DOHH2 (cell line): ENCODE measurements around the gene NR3C2.

Source experiments
- H3F3A ChIP-seq: fragments of 200-600 bp; sonication (generic), shearing (Covaris generic); 2 replicates; pipeline ENCODE4 v1.6.0; 2016; ENCODE audit warnings: antibody characterized with exemption, mild to moderate bottlenecking; ENCODE audit not compliant: control insufficient read depth, insufficient read depth
- H3K27ac ChIP-seq: fragments of 200-600 bp; sonication (generic); 2 replicates; pipeline ENCODE4 v1.5.1; 2014; ENCODE audit warnings: low read depth, mild to moderate bottlenecking, low read length, moderate library complexity
- H3K27me3 ChIP-seq: fragments of 200-600 bp; sonication (generic); 2 replicates; pipeline ENCODE4 v1.6.1; 2014; ENCODE audit warnings: mild to moderate bottlenecking, low read length, mixed read lengths; ENCODE audit not compliant: control insufficient read depth
- H3K36me3 ChIP-seq: fragments of 200-600 bp; sonication (generic); 2 replicates; pipeline ENCODE4 v1.6.1; 2014; ENCODE audit warnings: mild to moderate bottlenecking, low read length, moderate library complexity, mixed read lengths; ENCODE audit not compliant: control insufficient read depth
- H3K4me1 ChIP-seq: fragments of 200-600 bp; sonication (generic); 2 replicates; pipeline ENCODE4 v1.6.1; 2014; ENCODE audit warnings: mild to moderate bottlenecking, low read length, mixed read lengths; ENCODE audit not compliant: control insufficient read depth
- H3K4me2 ChIP-seq: fragments of 200-600 bp; sonication (generic); 2 replicates; pipeline ENCODE4 v1.6.0; 2014; ENCODE audit warnings: mild to moderate bottlenecking, low read length, moderate library complexity
- H3K4me3 ChIP-seq: fragments of 200-600 bp; sonication (generic); 2 replicates; pipeline ENCODE4 v1.5.1; 2014; ENCODE audit warnings: mild to moderate bottlenecking, low read length, mixed read lengths
- H3K79me2 ChIP-seq: fragments of 200-600 bp; sonication (generic); 2 replicates; pipeline ENCODE4 v1.6.1; 2014; ENCODE audit warnings: mild to moderate bottlenecking, low read length, mixed read lengths; ENCODE audit not compliant: control insufficient read depth
- H3K9me2 ChIP-seq: fragments of 200-600 bp; sonication (generic); replicated peaks from 2 replicates; pipeline ENCODE4 v1.6.1; 2014; ENCODE audit warnings: mild to moderate bottlenecking, low read length, mixed read lengths; ENCODE audit not compliant: control insufficient read depth
- H3K9me3 ChIP-seq: fragments of 200-600 bp; sonication (generic); 2 replicates; pipeline ENCODE4 v1.6.1; 2014; ENCODE audit warnings: antibody characterized with exemption, low read length, mixed read lengths; ENCODE audit not compliant: control insufficient read depth, insufficient read depth
- H4K20me1 ChIP-seq: fragments of 200-600 bp; sonication (generic); 2 replicates; pipeline ENCODE4 v1.6.0; 2014; ENCODE audit warnings: low read depth, mild to moderate bottlenecking, antibody characterized with exemption, low read length, moderate library complexity; ENCODE audit not compliant: control insufficient read depth, insufficient read depth
- CTCF ChIP-seq: fragments of 200-600 bp; sonication (generic); IDR thresholded peaks from one replicate; pipeline ENCODE4 v1.5.1; 2014; ENCODE audit warnings: antibody characterized with exemption, mild to moderate bottlenecking, low read depth, low read length; ENCODE audit not compliant: poor library complexity, severe bottlenecking
- EZH2phosphoT487 ChIP-seq: fragments of 200-600 bp; sonication (generic); IDR thresholded peaks from 2 replicates; pipeline ENCODE4 v1.6.1; 2017; ENCODE audit warnings: borderline replicate concordance, mild to moderate bottlenecking, antibody characterized with exemption, low read length, moderate library complexity, mixed read lengths

NR3C2 gene

GRCh38 chr4:148061795-148062194 is 380.4 kb downstream of the NR3C2 start:
- Histone ChIP-seq H3K9me2 (no peaks in the 10 kb centered on the region), H3K9me3 (no peaks in the 10 kb centered on the region), H3K36me3 (no peaks in the 10 kb centered on the region), H3K79me2 (no peaks in the 10 kb centered on the region), H4K20me1 (no peaks in the 10 kb centered on the region; the same call in 1 of the 2 replicates), H3K4me3 (no peak overlapping the region), H3K27me3 (no peaks in the 10 kb centered on the region; the same call in 1 of the 2 replicates), H3K4me2 (no peak overlapping the region), H3K4me1 (peaks cover 13% of the 10 kb centered on the region), H3F3A (no peaks in the 10 kb centered on the region), H3K27ac (no peak overlapping the region)
- TF ChIP-seq CTCF, result no peak
- no peak for TF ChIP-seq EZH2phosphoT487

GRCh38 chr4:148061141-148061481 is 381.1 kb downstream of the NR3C2 start:
- Histone ChIP-seq H3K4me1 (peaks cover 16% of the 10 kb centered on the region), H3K27me3 (no peaks in the 10 kb centered on the region; the same call in 1 of the 2 replicates), H3K9me2 (no peaks in the 10 kb centered on the region), H3K4me3 (no peak overlapping the region), H3K4me2 (no peak overlapping the region), H3K79me2 (no peaks in the 10 kb centered on the region), H3K27ac (no peak overlapping the region), H4K20me1 (no peaks in the 10 kb centered on the region; the same call in 1 of the 2 replicates), H3F3A (no peaks in the 10 kb centered on the region), H3K36me3 (no peaks in the 10 kb centered on the region), H3K9me3 (no peaks in the 10 kb centered on the region)
- TF ChIP-seq CTCF (no peak), EZH2phosphoT487 (no peak)

- Histone ChIP-seq H3K4me3 (no peak overlapping the region), H3K4me1 (peaks cover 16% of the 10 kb centered on the region), H3K27me3 (no peaks in the 10 kb centered on the region; the same call in 1 of the 2 replicates), H3K27ac (no peak overlapping the region), H3K4me2 (no peak overlapping the region), H3K9me2 (no peaks in the 10 kb centered on the region), H4K20me1 (no peaks in the 10 kb centered on the region; the same call in 1 of the 2 replicates), H3F3A (no peaks in the 10 kb centered on the region), H3K79me2 (no peaks in the 10 kb centered on the region), H3K9me3 (no peaks in the 10 kb centered on the region), H3K36me3 (no peaks in the 10 kb centered on the region)
- TF ChIP-seq EZH2phosphoT487 (no peak), CTCF (no peak)
These were observed 381.7 kb downstream of the NR3C2 start for GRCh38 chr4:148060264-148061140.
